Muscle layer of duodenum (tissue), 2 donors: ENCODE data around the gene BHLHA15.

Experiments
- H3K27ac ChIP-seq: one replicate; pipeline ENCODE4 v1.7.0; 2013; ENCODE audit warnings: mild to moderate bottlenecking, low read length
- H3K27me3 ChIP-seq: one replicate; pipeline ENCODE4 v1.7.0; 2013; ENCODE audit warnings: low read depth, mild to moderate bottlenecking, control low read depth, low read length
- H3K36me3 ChIP-seq, 2 donors: one replicate each; pipeline ENCODE4 v1.7.0; 2013; ENCODE audit warnings: low read length in 2 of 2, control low read depth in 1 of 2, mild to moderate bottlenecking in 1 of 2; ENCODE audit not compliant: insufficient read depth in 2 of 2, control insufficient read depth in 1 of 2
- H3K4me1 ChIP-seq, 2 donors: one replicate each; pipeline ENCODE4 v1.7.0; 2013; ENCODE audit warnings: low read length in 2 of 2, mild to moderate bottlenecking in 2 of 2, control low read depth in 1 of 2, moderate library complexity in 1 of 2; ENCODE audit not compliant: insufficient read depth in 2 of 2, control insufficient read depth in 1 of 2
- H3K4me3 ChIP-seq, 2 donors: one replicate each; pipeline ENCODE4 v1.7.0; 2013; ENCODE audit warnings: low read length in 2 of 2, low read depth in 1 of 2, mild to moderate bottlenecking in 1 of 2
- H3K9me3 ChIP-seq, 2 donors: one replicate each; pipeline ENCODE4 v1.7.0; 2013; ENCODE audit warnings: low read length in 2 of 2, control low read depth in 1 of 2, mild to moderate bottlenecking in 1 of 2; ENCODE audit not compliant: control insufficient read depth in 1 of 2
- donor health status: healthy.

The BHLHA15 gene

GRCh38 chr7:98191668-98192431 lies 19.4 kb upstream of the BHLHA15 start:
- H3K36me3 ChIP-seq = peaks cover 25 to 74% of the 10 kb centered on the region in 2 donors
- H3K4me1 ChIP-seq = no peaks in the 10 kb centered on the region
- H3K4me3 ChIP-seq = no peak overlapping the region
- H3K27me3 ChIP-seq = no peaks in the 10 kb centered on the region
- H3K27ac ChIP-seq = no peak overlapping the region
- no peaks in the 10 kb centered on the region for H3K9me3 ChIP-seq

GRCh38 chr7:98192781-98193457 lies 18.3 kb upstream of the BHLHA15 start:
- Histone ChIP-seq H3K27ac (no peak overlapping the region), H3K4me3 (no peak overlapping the region), H3K9me3 (no peaks in the 10 kb centered on the region), H3K27me3 (no peaks in the 10 kb centered on the region), H3K4me1 (no peaks in the 10 kb centered on the region), H3K36me3 (peaks cover 25 to 78% of the 10 kb centered on the region in 2 donors)

DNA sequence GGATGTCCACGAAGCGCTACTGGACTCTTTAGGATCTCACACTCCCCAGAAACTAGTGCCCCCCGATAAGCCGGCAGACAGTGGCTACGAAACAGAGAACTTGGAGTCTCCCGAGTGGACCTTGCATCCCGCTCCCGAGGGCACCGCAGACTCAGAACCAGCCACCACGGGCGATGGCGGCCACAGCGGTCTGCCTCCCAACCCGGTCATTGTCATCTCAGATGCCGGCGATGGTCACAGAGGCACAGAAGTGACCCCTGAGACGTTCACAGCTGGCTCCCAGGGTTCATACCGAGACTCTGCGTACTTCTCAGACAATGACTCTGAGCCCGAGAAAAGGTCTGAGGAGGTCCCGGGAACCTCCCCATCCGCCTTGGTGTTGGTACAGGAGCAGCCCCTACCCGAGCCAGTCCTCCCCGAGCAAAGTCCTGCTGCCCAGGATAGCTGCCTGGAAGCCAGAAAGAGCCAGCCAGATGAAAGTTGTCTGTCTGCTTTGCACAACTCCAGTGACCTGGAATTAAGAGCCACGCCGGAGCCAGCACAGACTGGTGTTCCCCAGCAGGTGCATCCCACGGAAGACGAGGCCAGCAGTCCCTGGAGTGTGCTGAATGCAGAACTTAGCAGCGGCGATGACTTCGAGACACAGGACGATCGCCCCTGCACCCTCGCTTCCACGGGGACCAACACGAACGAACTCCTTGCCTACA lies 17.6 kb upstream of the BHLHA15 start:
- no peaks in the 10 kb centered on the region for H3K4me1 ChIP-seq
- no peak overlapping the region for H3K4me3 ChIP-seq
- no peak overlapping the region for H3K27ac ChIP-seq
- peaks cover 25 to 78% of the 10 kb centered on the region in 2 donors for H3K36me3 ChIP-seq
- H3K27me3 ChIP-seq = no peaks in the 10 kb centered on the region
- peaks cover 0 to 6% of the 10 kb centered on the region in 2 donors for H3K9me3 ChIP-seq

GRCh38 chr7:98194186-98194585 lies 17.1 kb upstream of the BHLHA15 start:
- Histone ChIP-seq H3K27ac (no peak overlapping the region), H3K36me3 (peaks cover 25 to 73% of the 10 kb centered on the region in 2 donors), H3K4me1 (no peaks in the 10 kb centered on the region), H3K4me3 (no peak overlapping the region), H3K9me3 (peaks cover 0 to 6% of the 10 kb centered on the region in 2 donors), H3K27me3 (no peaks in the 10 kb centered on the region)

- Histone ChIP-seq H3K27me3 (no peaks in the 10 kb centered on the region), H3K27ac (no peak overlapping the region), H3K4me1 (no peaks in the 10 kb centered on the region), H3K36me3 (peaks cover 25 to 66% of the 10 kb centered on the region in 2 donors), H3K9me3 (peaks cover 0 to 6% of the 10 kb centered on the region in 2 donors), H3K4me3 (no peak overlapping the region)
Observed at GRCh38 chr7:98194672-98195457, 16.4 kb upstream of the BHLHA15 start.

GRCh38 chr7:98196706-98197605 lies 14.3 kb upstream of the BHLHA15 start:
- no peak overlapping the region for H3K4me3 ChIP-seq
- peaks cover 19 to 53% of the 10 kb centered on the region in 2 donors for H3K36me3 ChIP-seq
- H3K4me1 ChIP-seq = no peaks in the 10 kb centered on the region

DNA sequence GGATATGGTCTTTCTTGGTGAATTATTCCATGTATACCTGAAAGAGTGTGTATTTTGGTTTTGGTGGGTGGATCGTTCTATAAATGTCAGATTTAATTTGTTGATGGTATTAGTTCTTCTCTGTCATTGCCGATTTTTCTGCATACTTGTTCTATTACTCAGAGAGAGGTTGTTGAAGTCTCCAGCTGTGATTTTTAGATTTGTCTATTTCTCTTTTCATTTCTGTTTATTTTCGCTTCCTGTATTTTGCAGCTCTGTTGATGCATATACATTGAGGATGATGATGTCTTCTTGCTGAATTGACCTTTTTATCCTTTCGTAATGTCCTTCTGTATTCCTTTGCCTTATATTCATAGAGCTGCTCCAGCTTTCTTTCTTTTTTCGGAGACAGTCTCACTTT lies 12.1 kb upstream of the BHLHA15 start:
- no peaks in the 10 kb centered on the region for H3K27me3 ChIP-seq
- no peak overlapping the region for H3K27ac ChIP-seq
- H3K9me3 ChIP-seq = peaks cover 0 to 6% of the 10 kb centered on the region in 2 donors
- H3K4me3 ChIP-seq = no peak overlapping the region
- no peaks in the 10 kb centered on the region for H3K4me1 ChIP-seq
- peaks cover 5 to 45% of the 10 kb centered on the region in 2 donors for H3K36me3 ChIP-seq

More at GRCh38 chr7:98196706-98197605, 14.3 kb upstream of the BHLHA15 start:
- Histone ChIP-seq H3K9me3 (peaks cover 0 to 6% of the 10 kb centered on the region in 2 donors), H3K27ac (no peak overlapping the region), H3K27me3 (no peaks in the 10 kb centered on the region)

DNA sequence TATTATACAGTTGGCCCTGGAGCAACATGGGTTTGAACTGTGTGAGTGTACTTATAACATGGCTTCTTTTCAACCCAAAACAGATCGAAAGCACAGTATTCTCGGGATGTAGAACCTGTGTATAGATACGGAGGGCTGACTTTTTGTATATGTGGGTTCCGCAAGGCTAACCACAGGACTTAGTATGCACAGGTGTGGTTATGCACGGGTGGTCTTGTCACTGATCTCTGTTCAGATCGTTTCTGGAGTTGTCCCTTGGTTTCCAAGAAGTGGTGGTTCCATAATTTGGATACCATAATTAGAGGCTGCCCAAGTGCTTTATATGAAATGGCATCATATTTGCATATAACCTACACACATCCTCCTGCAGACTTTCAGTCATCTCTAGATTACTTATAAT lies 10.9 kb upstream of the BHLHA15 start:
- no peak overlapping the region for H3K4me3 ChIP-seq
- H3K36me3 ChIP-seq = peaks cover 0 to 44% of the 10 kb centered on the region in 2 donors
- H3K27ac ChIP-seq = no peak overlapping the region
- peaks cover 0 to 6% of the 10 kb centered on the region in 2 donors for H3K9me3 ChIP-seq
- H3K27me3 ChIP-seq = no peaks in the 10 kb centered on the region
- no peaks in the 10 kb centered on the region for H3K4me1 ChIP-seq

DNA sequence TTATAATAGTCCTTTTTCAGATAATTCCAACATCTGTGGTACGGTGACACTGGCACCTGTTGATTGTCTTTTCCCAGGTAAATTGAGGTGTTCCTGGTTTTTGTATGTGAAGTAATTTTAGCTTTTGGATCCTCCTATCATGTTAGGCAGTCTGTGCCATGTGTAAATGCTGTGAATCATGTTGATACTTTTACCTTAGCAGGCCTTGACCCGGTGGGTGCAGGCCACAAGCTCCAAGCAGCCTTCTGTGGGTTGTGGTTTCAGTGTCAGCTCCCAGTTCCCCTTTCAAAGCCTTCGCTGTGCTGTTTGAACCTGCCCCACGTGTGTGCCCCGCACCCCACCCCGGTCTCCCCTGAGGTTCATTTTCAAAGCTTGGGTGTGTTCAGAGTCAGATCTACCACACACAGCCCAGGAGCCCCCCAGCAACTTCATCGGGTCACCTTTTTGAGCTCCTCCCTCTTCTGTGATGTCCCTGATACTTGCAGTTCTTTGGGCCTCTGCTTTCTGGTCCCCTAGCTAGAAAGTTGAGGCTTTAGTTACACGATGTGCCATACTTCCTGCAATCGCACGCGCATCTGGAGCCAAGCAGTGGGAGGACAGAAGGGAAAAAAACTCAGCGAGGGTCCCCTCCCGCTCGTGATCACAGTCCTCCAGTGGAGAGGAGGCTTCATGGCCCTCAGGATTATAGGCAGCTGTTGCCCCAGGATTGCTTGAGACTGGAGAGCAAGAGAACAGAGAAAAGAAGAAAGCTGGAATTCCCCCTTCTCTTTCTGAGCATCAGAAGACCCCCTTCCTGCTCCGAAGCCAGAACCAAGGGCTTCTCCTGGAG lies 8.7 kb upstream of the BHLHA15 start:
- no peak overlapping the region for H3K27ac ChIP-seq
- H3K9me3 ChIP-seq = peaks cover 0 to 6% of the 10 kb centered on the region in 2 donors
- H3K4me3 ChIP-seq = no peak overlapping the region
- no peaks in the 10 kb centered on the region for H3K4me1 ChIP-seq
- peaks cover 13 to 46% of the 10 kb centered on the region in 2 donors for H3K36me3 ChIP-seq
- no peaks in the 10 kb centered on the region for H3K27me3 ChIP-seq
